Hepatocyte (in vitro differentiated cells): ENCODE results near the gene HIRA. TPM values are rescaled to one million over a fixed set of nuclear protein-coding genes. Genes with fewer than 3 reads are reported as not detected.

Experiments used
- DNase-seq: peaks from one replicate; pipeline ENCODE4 v3.0.0-alpha.2; 2016; ENCODE audit warnings: low spot score
- H2AFZ ChIP-seq: fragments of 200-600 bp; sonication (generic); 2 replicates; pipeline ENCODE4 v1.6.0; 2016; ENCODE audit warnings: antibody characterized with exemption, mild to moderate bottlenecking
- H3K27ac ChIP-seq: fragments of 200-600 bp; sonication (generic); 2 replicates; pipeline ENCODE4 v1.5.1; 2016; ENCODE audit warnings: mild to moderate bottlenecking
- H3K27me3 ChIP-seq: fragments of 200-600 bp; sonication (generic); 2 replicates; pipeline ENCODE4 v1.6.1; 2016
- H3K36me3 ChIP-seq: fragments of 200-600 bp; sonication (generic); replicated peaks from 2 replicates; pipeline ENCODE4 v1.5.1; 2016; ENCODE audit warnings: low read depth; ENCODE audit not compliant: insufficient read depth
- H3K4me1 ChIP-seq: fragments of 200-600 bp; sonication (generic); 2 replicates; pipeline ENCODE4 v1.5.1; 2016; ENCODE audit warnings: mild to moderate bottlenecking, moderate library complexity; ENCODE audit not compliant: insufficient read depth
- H3K4me2 ChIP-seq: fragments of 200-600 bp; sonication (generic); 2 replicates; pipeline ENCODE4 v1.6.0; 2016
- H3K4me3 ChIP-seq: fragments of 200-600 bp; sonication (generic); 2 replicates; pipeline ENCODE4 v1.5.1; 2016; ENCODE audit warnings: mild to moderate bottlenecking
- H3K79me2 ChIP-seq: fragments of 200-600 bp; sonication (generic); 2 replicates; pipeline ENCODE4 v1.6.0; 2017; ENCODE audit warnings: mild to moderate bottlenecking
- H3K9me2 ChIP-seq: fragments of 200-600 bp; sonication (generic); replicated peaks from 2 replicates; pipeline ENCODE4 v1.6.0; 2017; ENCODE audit warnings: mild to moderate bottlenecking; ENCODE audit not compliant: insufficient read depth
- H3K9me3 ChIP-seq: fragments of 200-600 bp; sonication (generic); 2 replicates; pipeline ENCODE4 v1.5.1; 2016; ENCODE audit warnings: low read depth, mild to moderate bottlenecking
- H4K20me1 ChIP-seq: fragments of 200-600 bp; sonication (generic); 2 replicates; pipeline ENCODE4 v1.6.0; 2016; ENCODE audit warnings: mild to moderate bottlenecking; ENCODE audit not compliant: insufficient read depth, poor library complexity, severe bottlenecking
- CTCF ChIP-seq: fragments of 200-600 bp; sonication (generic); IDR thresholded peaks from 2 replicates; pipeline ENCODE4 v1.5.1; 2016; ENCODE audit warnings: antibody characterized with exemption, mild to moderate bottlenecking; ENCODE audit not compliant: poor library complexity
- EZH2 ChIP-seq: fragments of 200-600 bp; sonication (generic); IDR thresholded peaks from 2 replicates; pipeline ENCODE4 v1.6.1; 2016; ENCODE audit warnings: antibody characterized with exemption, mild to moderate bottlenecking, borderline replicate concordance
- EZH2phosphoT487 ChIP-seq: fragments of 200-600 bp; sonication (generic); IDR thresholded peaks from one replicate; pipeline ENCODE4 v1.6.1; 2018; ENCODE audit warnings: antibody characterized with exemption, mild to moderate bottlenecking, low read depth, moderate library complexity; ENCODE audit not compliant: unreplicated experiment, severe bottlenecking
- WGBS: methylation state at CpG from one replicate; pipeline ENCODE4 v1.1.6; 2016; ENCODE audit warnings: low lambda C conversion rate; ENCODE audit errors: missing lambda C conversion rate; 5-methylcytosine and 5-hydroxymethylcytosine counted together
- polyA plus RNA-seq: library from polyadenylated mRNA; unstranded; fragments of >200 nt; fragmentation: Nextera tagmentation; extraction: Ambion mirVana; gene quantifications from 2 replicates; pipeline ENCODE4 v1.2.1, GENCODE V29; 2016
- total RNA-seq: library from RNA; depleted of rRNA; stranded (reverse); fragments of >200 nt; gene quantifications from 2 replicates; pipeline ENCODE4 v1.2.3, GENCODE V29; 2014

The HIRA gene
- total and polyA plus RNA-seq, 2 experiments from 2014 or later: 23.5 to 30.6 TPM

DNA sequence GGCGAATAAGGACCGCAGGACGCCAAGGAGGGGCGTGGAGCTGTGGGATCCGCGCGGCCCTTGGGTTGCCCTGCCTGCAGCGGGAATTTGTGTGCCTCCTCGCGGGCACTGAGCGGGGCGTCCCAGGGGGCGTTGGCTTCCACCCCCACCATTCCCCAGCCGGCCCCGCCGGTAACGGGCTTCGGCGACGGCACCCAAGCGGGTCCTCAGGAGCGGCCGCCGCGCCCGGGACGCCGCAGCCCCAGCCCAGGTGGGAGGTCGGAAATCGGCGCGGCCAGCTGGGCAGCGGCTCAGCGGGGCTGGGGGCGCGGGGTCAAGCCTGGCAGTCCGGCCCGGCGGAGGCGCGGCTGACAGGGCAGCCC, 140.3 kb downstream of the HIRA start:
- H3K4me2 ChIP-seq: peak overlapping the region; percentile 94
- peak overlapping the region; percentile 95 for H2AFZ ChIP-seq
- H3K27me3 ChIP-seq: no peaks in the 10 kb centered on the region
- no peaks in the 10 kb centered on the region for H3K79me2 ChIP-seq
- 0% methylated on average over 22 of the region's 41 CpGs for WGBS
- no peak for TF ChIP-seq EZH2
- no peak for TF ChIP-seq EZH2phosphoT487
- TF ChIP-seq CTCF: no peak
- H4K20me1 ChIP-seq: no peaks in the 10 kb centered on the region
- H3K9me2 ChIP-seq: no peaks in the 10 kb centered on the region
- no peaks in the 10 kb centered on the region for H3K36me3 ChIP-seq
- H3K4me3 ChIP-seq: peak overlapping the region; percentile 88
- no peaks in the 10 kb centered on the region for H3K9me3 ChIP-seq
- peaks cover 11% of the 10 kb centered on the region for H3K4me1 ChIP-seq
- DNase-seq: peak; percentile 63
- H3K27ac ChIP-seq: no peak overlapping the region

DNA sequence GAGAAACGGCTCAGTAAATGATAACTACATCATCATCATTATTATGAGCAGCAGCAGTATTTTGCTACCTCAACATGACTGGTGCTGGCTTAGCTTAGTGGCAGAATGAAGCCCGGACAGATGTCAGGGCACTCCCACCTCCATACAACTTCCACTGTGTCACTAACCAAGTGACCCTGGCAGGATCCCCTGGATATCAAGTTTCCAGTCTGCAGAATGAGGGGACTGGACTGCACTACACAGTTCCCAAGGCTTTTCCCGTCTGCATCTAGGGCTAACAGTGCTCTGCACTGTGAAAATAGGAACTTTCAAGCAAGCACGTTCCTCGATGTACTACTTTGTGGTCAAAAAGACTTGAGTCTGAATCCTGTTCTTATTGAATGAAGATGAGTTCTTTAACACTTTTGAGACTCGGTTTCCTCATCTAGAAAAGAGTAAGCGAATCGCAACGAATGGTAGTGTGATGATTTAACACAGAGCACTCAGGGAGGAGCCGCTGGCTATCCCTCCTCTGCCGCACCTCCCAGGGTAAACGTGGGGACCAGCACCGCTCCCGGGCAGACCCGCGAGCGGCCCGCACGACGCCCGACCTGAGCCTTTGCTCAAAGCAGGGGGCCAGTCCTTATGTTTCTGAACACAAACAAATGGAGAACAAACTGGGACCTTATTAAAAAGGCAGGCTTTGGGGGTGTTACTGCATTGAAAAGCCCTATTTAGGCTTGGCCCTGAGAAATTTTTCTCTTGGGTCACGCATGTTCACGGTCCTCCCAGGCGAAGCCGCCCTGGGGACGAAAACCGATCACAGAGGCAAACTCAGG, 140.9 kb downstream of the HIRA start:
- Histone ChIP-seq H4K20me1 (no peaks in the 10 kb centered on the region), H3K4me2 (peak overlapping the region; percentile 94), H3K9me3 (no peaks in the 10 kb centered on the region), H3K27me3 (no peaks in the 10 kb centered on the region), H2AFZ (peak overlapping the region; percentile 95), H3K79me2 (no peaks in the 10 kb centered on the region), H3K4me3 (peak overlapping the region; percentile 88), H3K9me2 (no peaks in the 10 kb centered on the region), H3K36me3 (no peaks in the 10 kb centered on the region), H3K27ac (no peak overlapping the region), H3K4me1 (peaks cover 11% of the 10 kb centered on the region)
- WGBS: 17% methylated on average over 27 of the region's 27 CpGs
- DNase-seq: no peak
- TF ChIP-seq CTCF: no peak
- no peak for TF ChIP-seq EZH2
- TF ChIP-seq EZH2phosphoT487: no peak

DNA sequence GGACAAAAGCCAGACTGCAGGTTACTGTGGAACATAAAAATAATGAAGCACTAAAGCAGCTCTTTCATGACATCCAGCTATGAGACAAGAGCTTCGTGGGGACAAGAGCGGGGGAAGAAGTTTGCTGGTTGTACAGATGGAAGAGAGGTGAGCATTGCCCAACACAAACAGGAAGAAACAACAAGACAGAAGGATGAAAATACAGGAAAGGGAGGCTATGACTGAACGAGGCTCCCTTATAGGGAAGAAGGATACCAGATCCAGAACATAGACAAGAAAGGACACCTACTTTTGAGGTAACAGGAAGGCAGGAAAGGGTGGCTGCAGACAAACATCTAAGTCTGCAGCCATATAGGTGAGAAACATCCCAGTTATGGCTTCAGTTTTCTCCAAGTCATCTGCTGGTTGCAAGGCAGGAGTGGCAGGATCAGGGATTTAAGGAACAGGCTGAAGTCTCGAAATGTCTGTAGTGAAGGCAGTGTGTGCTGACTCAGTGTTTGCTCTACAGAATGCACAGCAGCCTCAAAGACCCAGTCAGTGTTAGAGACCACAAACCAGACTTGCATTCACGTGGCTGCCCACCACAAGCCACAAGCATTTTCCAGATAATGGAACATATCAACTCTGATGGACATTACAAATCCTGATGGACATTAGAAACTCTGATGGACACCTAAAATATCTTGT, 141.9 kb downstream of the HIRA start:
- H3K4me3 ChIP-seq: no peak overlapping the region
- H3K27me3 ChIP-seq: no peaks in the 10 kb centered on the region
- WGBS: 83% methylated on average over 5 of the region's 5 CpGs
- peak overlapping the region; percentile 94 for H3K4me2 ChIP-seq
- no peaks in the 10 kb centered on the region for H4K20me1 ChIP-seq
- H3K36me3 ChIP-seq: no peaks in the 10 kb centered on the region
- H3K27ac ChIP-seq: no peak overlapping the region
- H3K9me2 ChIP-seq: no peaks in the 10 kb centered on the region
- peak; percentile 23 for DNase-seq
- peaks cover 11% of the 10 kb centered on the region for H3K4me1 ChIP-seq
- no peaks in the 10 kb centered on the region for H3K79me2 ChIP-seq
- H2AFZ ChIP-seq: no peak overlapping the region
- TF ChIP-seq CTCF (no peak), EZH2 (no peak)
- no peaks in the 10 kb centered on the region for H3K9me3 ChIP-seq
